Measurements from ENCODE around the gene ATP5IF1. TPM values are rescaled to one million over a fixed set of nuclear protein-coding genes. Genes with fewer than 3 reads are reported as not detected.

The ATP5IF1 gene
- total and polyA plus RNA-seq, 9 of the 15 experiments (the other 6 are each of a cell fraction or from before 2014, with no cell fraction given) = 292 to 1,422 (median 388) TPM

- TF ChIP-seq YY1 (IDR thresholded peaks at IDR 0.05; ENCODE audit: borderline replicate concordance in 1 of 3, control insufficient read depth in 1 of 3, extremely low read depth in 1 of 3, insufficient read depth in 3 of 3, insufficient read length in 1 of 3, insufficient replicate concordance in 2 of 3, low read depth in 1 of 3, low read length in 2 of 3) (peak in 2 of 3 experiments; percentile 79), TSHZ1 (CRISPR knock-in tag; IDR thresholded peaks at IDR 0.05) (no peak), NCOA1 (IDR thresholded peaks at IDR 0.05; ENCODE audit: low read depth) (no peak), PML (IDR thresholded peaks at IDR 0.05; ENCODE audit: low read length) (peak; percentile 90), MAFG (tag; conservative IDR thresholded peaks at IDR 0.05) (no peak), TAF7 (tag; IDR thresholded peaks at IDR 0.05) (peak; percentile 81), USF1 (CRISPR knock-in tag; IDR thresholded peaks at IDR 0.05) (no peak), ARNT (IDR thresholded peaks at IDR 0.05) (peak in 1 of 2 experiments; percentile 68; a peak in 1 of 4 replicates), UBTF (IDR thresholded peaks at IDR 0.05; ENCODE audit: borderline replicate concordance in 1 of 2, low read depth in 2 of 2, low read length in 2 of 2) (peak; percentile 56 to 68; a peak in 2 of 4 replicates), ZBTB9 (CRISPR knock-in tag; IDR thresholded peaks at IDR 0.05) (no peak), SP1 (CRISPR knock-in tag; IDR thresholded peaks at IDR 0.05) (peak; percentile 73), CAMTA2 (CRISPR knock-in tag; conservative IDR thresholded peaks at IDR 0.05) (no peak), STAG1 (CRISPR knock-in tag; IDR thresholded peaks at IDR 0.05; ENCODE audit: borderline replicate concordance) (0 out of 2 replicates have a peak, but pooled peaks have one; percentile 20), BCOR (IDR thresholded peaks at IDR 0.05) (no peak; the same call in 1 of the 2 replicates), ATF7 (IDR thresholded peaks at IDR 0.05) (peak; percentile 68), NRF1 (conservative IDR thresholded peaks at IDR 0.05 in 1 of 2, IDR thresholded peaks at IDR 0.05 in 1 of 2) (peak; percentile 47 to 69), ZNF41 (CRISPR knock-in tag; conservative IDR thresholded peaks at IDR 0.05) (no peak)
These were observed at the start of gene ATP5IF1 (continued) for GRCh38 chr1:28235755-28236655.

Data from K562 (cell line).